Progenitor cell of endocrine pancreas (in vitro differentiated cells): Measurements from ENCODE around the gene KNDC1. TPM values are rescaled to one million over a fixed set of nuclear protein-coding genes. Genes with fewer than 3 reads are reported as not detected.

Experiments
- DNase-seq: peaks from one replicate; pipeline ENCODE4 v3.0.0; 2021; ENCODE audit warnings: low spot score; ENCODE audit not compliant: unreplicated experiment
- H3K27ac Mint-ChIP-seq: 2 replicates; pipeline ENCODE4 v1.8.0; 2021; ENCODE audit warnings: mild to moderate bottlenecking, moderate library complexity, mixed read lengths
- H3K27me3 Mint-ChIP-seq: 2 replicates; pipeline ENCODE4 v1.8.0; 2021; ENCODE audit warnings: mixed read lengths
- H3K36me3 Mint-ChIP-seq: 2 replicates; pipeline ENCODE4 v1.8.0; 2022; ENCODE audit warnings: mixed read lengths; ENCODE audit not compliant: insufficient read depth
- H3K4me1 Mint-ChIP-seq: 2 replicates; pipeline ENCODE4 v1.8.0; 2021; ENCODE audit warnings: low read depth, mixed read lengths
- H3K4me3 Mint-ChIP-seq: 2 replicates; pipeline ENCODE4 v1.8.0; 2021; ENCODE audit warnings: low read depth, mild to moderate bottlenecking, moderate library complexity, mixed read lengths
- H3K9me3 Mint-ChIP-seq: 2 replicates; pipeline ENCODE4 v1.8.0; 2021; ENCODE audit warnings: low read depth, mixed read lengths
- CTCF ChIP-seq: fragments of 200-600 bp; sonication (generic); IDR thresholded peaks from one replicate; pipeline ENCODE4 v1.5.0; 2021; ENCODE audit warnings: antibody characterized with exemption, mild to moderate bottlenecking; ENCODE audit not compliant: unreplicated experiment
- total RNA-seq: library from RNA; stranded (reverse); gene quantifications from 2 replicates; pipeline ENCODE4 v1.2.1, GENCODE V29; 2021

KNDC1 gene
- total RNA-seq, 1 donor from 2014 or later, result 14.2 TPM

- no peak overlapping the region for H3K4me3 Mint-ChIP-seq
- peaks cover 3% of the 10 kb centered on the region for H3K4me1 Mint-ChIP-seq
- TF ChIP-seq CTCF, result no peak
- H3K27ac Mint-ChIP-seq, result no peak overlapping the region
- H3K9me3 Mint-ChIP-seq, result no peaks in the 10 kb centered on the region
- H3K27me3 Mint-ChIP-seq, result peaks cover 30% of the 10 kb centered on the region
- no peak for DNase-seq
- no peaks in the 10 kb centered on the region for H3K36me3 Mint-ChIP-seq
Observed at GRCh38 chr10:133253361-133253955, 93.4 kb downstream of the KNDC1 start.

DNA sequence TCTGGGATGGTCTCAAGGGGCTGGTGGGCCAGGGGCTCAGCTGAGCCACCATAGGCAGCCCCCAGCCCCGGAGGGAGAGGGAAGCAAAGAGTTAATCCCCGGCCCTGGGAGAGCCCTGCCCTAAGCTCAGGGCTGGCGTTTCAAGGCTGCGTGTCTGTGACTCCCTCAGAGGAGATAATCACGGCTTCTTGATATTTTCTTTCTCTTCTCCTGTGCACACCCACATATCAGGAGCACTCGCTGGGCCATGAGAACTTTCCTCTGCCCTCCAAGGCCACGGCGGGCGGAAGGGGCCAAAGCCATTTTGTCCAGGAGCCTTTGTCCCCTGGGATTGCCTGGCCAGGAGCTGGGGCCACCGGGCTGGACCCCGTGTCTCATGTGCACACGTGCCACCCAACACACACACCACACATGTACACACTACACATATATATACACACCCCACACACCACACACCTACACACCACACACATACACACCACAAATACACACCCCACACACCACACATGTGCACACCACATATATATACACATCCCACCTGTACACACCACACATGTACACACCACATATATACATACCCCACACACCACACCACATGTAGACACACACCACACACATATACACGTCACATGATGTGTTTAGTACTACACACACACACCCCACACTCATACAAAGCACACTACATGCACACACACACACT is 94.6 kb downstream of the KNDC1 start:
- Mint-ChIP-seq H3K27me3 (peaks cover 29% of the 10 kb centered on the region), H3K4me3 (no peak overlapping the region), H3K9me3 (no peaks in the 10 kb centered on the region), H3K27ac (no peak overlapping the region), H3K4me1 (peaks cover 3% of the 10 kb centered on the region), H3K36me3 (no peaks in the 10 kb centered on the region)
- no peak for DNase-seq
- no peak for TF ChIP-seq CTCF

DNA sequence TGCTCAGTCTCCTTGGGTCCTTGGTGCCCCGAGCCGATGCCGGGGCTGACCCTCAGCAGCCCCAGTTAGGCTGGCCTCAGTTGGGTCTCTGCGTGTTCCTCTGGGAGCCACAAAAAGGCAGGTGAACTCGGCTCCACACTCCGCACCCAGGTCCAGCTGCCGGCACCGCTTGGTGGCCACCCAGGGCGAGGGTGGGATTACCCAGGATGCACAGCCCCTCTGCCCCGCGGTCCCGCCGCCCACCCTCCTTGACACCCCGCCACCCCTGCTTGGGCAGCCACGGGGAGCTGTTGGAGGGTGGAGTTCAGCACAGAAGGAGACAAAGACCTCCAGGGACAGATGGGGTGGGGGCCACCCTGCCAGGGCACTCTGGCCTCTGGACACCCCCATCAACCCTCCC is 95.3 kb downstream of the KNDC1 start:
- no peaks in the 10 kb centered on the region for H3K9me3 Mint-ChIP-seq
- peaks cover 3% of the 10 kb centered on the region for H3K4me1 Mint-ChIP-seq
- no peak for DNase-seq
- no peaks in the 10 kb centered on the region for H3K36me3 Mint-ChIP-seq
- no peak overlapping the region for H3K4me3 Mint-ChIP-seq
- peaks cover 27% of the 10 kb centered on the region for H3K27me3 Mint-ChIP-seq
- H3K27ac Mint-ChIP-seq, result no peak overlapping the region
- no peak for TF ChIP-seq CTCF

GRCh38 chr10:133257489-133258065 is 97.6 kb downstream of the KNDC1 start:
- no peak for DNase-seq
- TF ChIP-seq CTCF, result peak; percentile 37
- H3K27ac Mint-ChIP-seq, result no peak overlapping the region
- no peaks in the 10 kb centered on the region for H3K9me3 Mint-ChIP-seq
- H3K4me1 Mint-ChIP-seq, result peaks cover 5% of the 10 kb centered on the region
- H3K27me3 Mint-ChIP-seq, result peaks cover 20% of the 10 kb centered on the region
- H3K4me3 Mint-ChIP-seq, result peak overlapping the region; percentile 53
- H3K36me3 Mint-ChIP-seq, result no peaks in the 10 kb centered on the region

- Mint-ChIP-seq H3K27me3 (peaks cover 26% of the 10 kb centered on the region), H3K4me1 (peaks cover 5% of the 10 kb centered on the region), H3K4me3 (no peak overlapping the region), H3K36me3 (no peaks in the 10 kb centered on the region), H3K9me3 (no peaks in the 10 kb centered on the region), H3K27ac (no peak overlapping the region)
- DNase-seq, result no peak
- TF ChIP-seq CTCF, result no peak
Observed at GRCh38 chr10:133258066-133258817, 98.2 kb downstream of the KNDC1 start.
